HG03025 (cell line): ENCODE measurements around the gene ARHGAP18.

Source experiments
- ATAC-seq: cut with Tn5 transposase; IDR thresholded peaks from one replicate; pipeline ENCODE4 v1.9.1; 2021; ENCODE audit warnings: mild to moderate bottlenecking, moderate library complexity; ENCODE audit not compliant: unreplicated experiment, low FRiP score

ARHGAP18 gene

GRCh38 chr6:129695373-129696027 lies 14.5 kb downstream of the ARHGAP18 start:
- peak; percentile 54 for ATAC-seq

GRCh38 chr6:129694036-129694435 lies 15.9 kb downstream of the ARHGAP18 start:
- ATAC-seq: no peak

GRCh38 chr6:129692467-129692866 lies 17.5 kb downstream of the ARHGAP18 start:
- no peak for ATAC-seq

- no peak for ATAC-seq
Measured at GRCh38 chr6:129691709-129692108, 18.3 kb downstream of the ARHGAP18 start.

GRCh38 chr6:129691043-129691640 lies 18.8 kb downstream of the ARHGAP18 start:
- no peak for ATAC-seq

GRCh38 chr6:129686941-129687627 lies 22.9 kb downstream of the ARHGAP18 start:
- peak; percentile 75 for ATAC-seq

GRCh38 chr6:129685662-129686031 lies 24.3 kb downstream of the ARHGAP18 start:
- ATAC-seq: no peak

GRCh38 chr6:129684903-129685661 lies 24.9 kb downstream of the ARHGAP18 start:
- ATAC-seq: no peak

GRCh38 chr6:129684323-129684884 lies 25.6 kb downstream of the ARHGAP18 start:
- no peak for ATAC-seq

- peak; percentile 95 for ATAC-seq
Measured at GRCh38 chr6:129683601-129684322, 26.2 kb downstream of the ARHGAP18 start.

- no peak for ATAC-seq
Measured at GRCh38 chr6:129681913-129682205, 28.1 kb downstream of the ARHGAP18 start.

GRCh38 chr6:129680633-129681032 lies 29.3 kb downstream of the ARHGAP18 start:
- no peak for ATAC-seq

GRCh38 chr6:129679758-129680157 lies 30.2 kb downstream of the ARHGAP18 start:
- no peak for ATAC-seq

GRCh38 chr6:129679275-129679674 lies 30.7 kb downstream of the ARHGAP18 start:
- ATAC-seq: no peak

GRCh38 chr6:129678463-129678862 lies 31.5 kb downstream of the ARHGAP18 start:
- ATAC-seq: no peak

GRCh38 chr6:129677620-129678325 lies 32.2 kb downstream of the ARHGAP18 start:
- ATAC-seq: no peak

- no peak for ATAC-seq
Measured at GRCh38 chr6:129675669-129676472, 34.1 kb downstream of the ARHGAP18 start.

- ATAC-seq: no peak
Measured at GRCh38 chr6:129673748-129674147, 36.2 kb downstream of the ARHGAP18 start.
